Iris pigment epithelial cell (primary cell): Measurements from ENCODE around the gene CFDP1.
"Not testable (repeated sequence)": the region's sequence is repeated elsewhere in the genome, so short reads cannot be mapped to it uniquely, and the experiment has no call there.

Experiments used
- DNase-seq: peaks from one replicate; pipeline ENCODE4 v3.0.0-alpha.2; 2011; ENCODE audit warnings: low read depth

Gene CFDP1

GRCh38 chr16:75293173-75293572, 140.1 kb downstream of the CFDP1 start:
- DNase-seq: no peak

- no peak for DNase-seq
Observed at GRCh38 chr16:75292691-75293090, 140.6 kb downstream of the CFDP1 start.

- no peak for DNase-seq
Observed at GRCh38 chr16:75289189-75289588, 144.1 kb downstream of the CFDP1 start.

- DNase-seq: no peak
Observed at GRCh38 chr16:75288596-75289120, 144.6 kb downstream of the CFDP1 start.

GRCh38 chr16:75288181-75288580, 145.1 kb downstream of the CFDP1 start:
- no peak for DNase-seq

- no peak for DNase-seq
Observed at GRCh38 chr16:75287708-75288107, 145.6 kb downstream of the CFDP1 start.

GRCh38 chr16:75286389-75286788, 146.9 kb downstream of the CFDP1 start:
- no peak for DNase-seq

GRCh38 chr16:75282466-75283281, 150.6 kb downstream of the CFDP1 start:
- DNase-seq: no peak

GRCh38 chr16:75281826-75282225, 151.5 kb downstream of the CFDP1 start:
- no peak for DNase-seq

- not testable (repeated sequence) for DNase-seq
Observed at GRCh38 chr16:75281009-75281408, 152.3 kb downstream of the CFDP1 start.

GRCh38 chr16:75280331-75280804, 152.9 kb downstream of the CFDP1 start:
- no peak for DNase-seq

- DNase-seq: no peak
Observed at GRCh38 chr16:75279305-75279704, 154.0 kb downstream of the CFDP1 start.

- DNase-seq: peak; percentile 71
Observed at GRCh38 chr16:75273054-75273925, 160.0 kb downstream of the CFDP1 start.

GRCh38 chr16:75272629-75273028, 160.7 kb downstream of the CFDP1 start:
- DNase-seq: not testable (repeated sequence)

GRCh38 chr16:75272097-75272551, 161.2 kb downstream of the CFDP1 start:
- no peak for DNase-seq

- DNase-seq: no peak
Observed at GRCh38 chr16:75271441-75272096, 161.7 kb downstream of the CFDP1 start.

GRCh38 chr16:75269358-75269757, 163.9 kb downstream of the CFDP1 start:
- DNase-seq: not testable (repeated sequence)

- peak; percentile 42 for DNase-seq
Observed at GRCh38 chr16:75267631-75268264, 165.6 kb downstream of the CFDP1 start.

GRCh38 chr16:75266738-75267630, 166.3 kb downstream of the CFDP1 start:
- no peak for DNase-seq

GRCh38 chr16:75265911-75266701, 167.2 kb downstream of the CFDP1 start:
- peak; percentile 47 for DNase-seq
